Right lobe of liver (tissue), 6 donors: ENCODE measurements around the gene ATRNL1. TPM values are rescaled to one million over a fixed set of nuclear protein-coding genes. Genes with fewer than 3 reads are reported as not detected.

Experiments
- ATAC-seq, 4 donors: fragments of 200-7000 bp; cut with Tn5 transposase; one replicate each; pipeline ENCODE4 v1.9.1; 2020; ENCODE audit warnings: mild to moderate bottlenecking in 4 of 4, moderate library complexity in 4 of 4
- DNase-seq, 3 donors: peaks; one replicate each; pipeline ENCODE4 v3.0.0-alpha.2; 2020
- H3K27ac ChIP-seq, 3 donors: fragments of 200-600 bp; one replicate each; pipeline ENCODE4 v1.8.0; 2022
- H3K27me3 ChIP-seq, 2 donors: fragments of 200-600 bp; one replicate each; pipeline ENCODE4 v1.8.0; 2022
- H3K36me3 ChIP-seq, 4 donors: fragments of 200-600 bp; sonication (generic) in 1 of 4; one replicate each; pipeline versions ENCODE4 v1.5.1 to v1.8.0; 2017 to 2022; ENCODE audit warnings: control low read depth in 1 of 4
- H3K4me1 ChIP-seq, 4 donors: fragments of 200-600 bp; sonication (generic) in 1 of 4; one replicate each; pipeline versions ENCODE4 v1.5.1 to v1.8.0; 2017 to 2022; ENCODE audit warnings: control low read depth in 1 of 4
- H3K4me3 ChIP-seq, 3 donors: fragments of 200-600 bp; one replicate each; pipeline ENCODE4 v1.8.0; 2022
- H3K9me3 ChIP-seq, 4 donors: fragments of 200-600 bp; sonication (generic) in 1 of 4; one replicate each; pipeline versions ENCODE4 v1.5.1 to v1.8.0; 2017 to 2022; ENCODE audit warnings: control low read depth in 1 of 4
- CTCF ChIP-seq, 4 donors: fragments of 200-600 bp in 3 of 4; fragments of 450-650 bp in 1 of 4; IDR thresholded peaks; one replicate each; pipeline versions ENCODE4 v1.5.1 to v1.8.0; 2016 to 2022; ENCODE audit warnings: antibody characterized with exemption in 4 of 4, mild to moderate bottlenecking in 2 of 4
- POLR2A ChIP-seq: fragments of 450-650 bp; IDR thresholded peaks from one replicate; pipeline ENCODE4 v1.6.1; 2017; ENCODE audit warnings: antibody characterized with exemption, mild to moderate bottlenecking
- WGBS: methylation state at CpG from one replicate; pipeline ENCODE4 v1.1.6; 2018; ENCODE audit warnings: low coverage, low lambda C conversion rate; ENCODE audit not compliant: insufficient coverage; ENCODE audit errors: missing lambda C conversion rate; 5-methylcytosine and 5-hydroxymethylcytosine counted together
- intact Hi-C, 2 donors: fragments of 100-400 bp; cut with DNase I; formaldehyde crosslinking; loops; one replicate each; pipeline versions ENCODE4 v1.11.2 to v1.14.1; 2022
- total RNA-seq, 6 experiments: library from RNA; depleted of rRNA in 2 of 6; stranded (reverse); fragments of >200 nt in 2 of 6; fragmentation: NEBNext Ultra II Directional in 3 of 6; extraction: Animal tissue kit (Norgen Biotek cat#: 25700) in 3 of 6; gene quantifications; one replicate each; pipeline versions ENCODE4 v1.1.0 to v1.2.4, GENCODE V29; 2016 to 2023
- donor health status: DM: no; HTN: yes; CAD: no.
- donor health status: DM: no; HTN: no; CAD: no.
- donor health status: DM: no; HTN: no; CAD: no.
- donor health status: DM: no; HTN: yes; CAD: no.
- donor health status: DM: no; HTN: yes; CAD: no.

Gene ATRNL1
- total RNA-seq, 6 experiments from 2014 or later, result 0.81 to 5.3 (median 2.6) TPM

GRCh38 chr10:115980470-115980869 lies 887.3 kb downstream of the ATRNL1 start:
- Histone ChIP-seq H3K4me3 (no peak overlapping the region), H3K36me3 (no peaks in the 10 kb centered on the region), H3K4me1 (no peaks in the 10 kb centered on the region), H3K9me3 (no peaks in the 10 kb centered on the region), H3K27me3 (no peaks in the 10 kb centered on the region), H3K27ac (no peak overlapping the region)
- 88% methylated on average over 1 of the region's 2 CpGs for WGBS
- intact Hi-C loops, result no loop called here
- TF ChIP-seq POLR2A, result no peak
- TF ChIP-seq CTCF (IDR thresholded peaks at IDR 0.05), result no peak
- ATAC-seq (no peak), DNase-seq (no peak)

- Histone ChIP-seq H3K27ac (no peak overlapping the region), H3K36me3 (no peaks in the 10 kb centered on the region), H3K4me3 (no peak overlapping the region), H3K4me1 (no peaks in the 10 kb centered on the region), H3K9me3 (no peaks in the 10 kb centered on the region), H3K27me3 (no peaks in the 10 kb centered on the region)
- DNase-seq (no peak), ATAC-seq (peak in 1 of 4 donors; percentile 26)
- TF ChIP-seq CTCF (IDR thresholded peaks at IDR 0.05), result no peak
- TF ChIP-seq POLR2A, result no peak
- intact Hi-C loops, result no loop called here
- 61% methylated on average over 7 of the region's 8 CpGs for WGBS
These were observed 887.9 kb downstream of the ATRNL1 start for GRCh38 chr10:115981081-115981480.

GRCh38 chr10:115982076-115982475 lies 888.9 kb downstream of the ATRNL1 start:
- intact Hi-C loops, result no loop called here
- Histone ChIP-seq H3K36me3 (no peaks in the 10 kb centered on the region), H3K4me3 (no peak overlapping the region), H3K27me3 (no peaks in the 10 kb centered on the region), H3K4me1 (no peaks in the 10 kb centered on the region), H3K9me3 (no peaks in the 10 kb centered on the region), H3K27ac (no peak overlapping the region)
- TF ChIP-seq CTCF (IDR thresholded peaks at IDR 0.05) (no peak), POLR2A (no peak)
- ATAC-seq (no peak), DNase-seq (no peak)
- 86% methylated on average over 6 of the region's 6 CpGs for WGBS

GRCh38 chr10:115982526-115982925 lies 889.4 kb downstream of the ATRNL1 start:
- no peak for ATAC-seq
- 88% methylated on average over 2 of the region's 2 CpGs for WGBS
- intact Hi-C loops, result no loop called here
- Histone ChIP-seq H3K27me3 (no peaks in the 10 kb centered on the region), H3K9me3 (no peaks in the 10 kb centered on the region), H3K36me3 (no peaks in the 10 kb centered on the region), H3K4me3 (no peak overlapping the region), H3K27ac (no peak overlapping the region), H3K4me1 (no peaks in the 10 kb centered on the region)
- TF ChIP-seq CTCF (IDR thresholded peaks at IDR 0.05) (no peak), POLR2A (no peak)
- no peak for DNase-seq

- intact Hi-C loops, result no loop called here
- no peak overlapping the region for H3K4me3 ChIP-seq
- 27% methylated on average over 1 of the region's 1 CpG for WGBS
These were observed 892.6 kb downstream of the ATRNL1 start for GRCh38 chr10:115985786-115986185.

More at GRCh38 chr10:115985786-115986185, 892.6 kb downstream of the ATRNL1 start:
- H3K27me3 ChIP-seq, result no peaks in the 10 kb centered on the region
- no peak overlapping the region for H3K27ac ChIP-seq
- no peaks in the 10 kb centered on the region for H3K36me3 ChIP-seq
- ATAC-seq (no peak), DNase-seq (no peak)
- H3K4me1 ChIP-seq, result no peaks in the 10 kb centered on the region
- H3K9me3 ChIP-seq, result no peaks in the 10 kb centered on the region
- TF ChIP-seq CTCF (IDR thresholded peaks at IDR 0.05) (no peak), POLR2A (no peak)
